ENCODE data around the gene KIF13A. TPM values are rescaled to one million over a fixed set of nuclear protein-coding genes. Genes with fewer than 3 reads are reported as not detected.

KIF13A gene
- total RNA-seq, 1 donor from 2014 or later = 34.4 TPM

GRCh38 chr6:17998003-17998402 lies 10.6 kb upstream of the KIF13A start:
- Mint-ChIP-seq H3K27ac (ENCODE audit: unreplicated experiment) (no peak overlapping the region), H3K9me3 (peaks cover 2% of the 10 kb centered on the region), H3K4me1 (no peaks in the 10 kb centered on the region), H3K27me3 (ENCODE audit: low read depth) (no peaks in the 10 kb centered on the region), H3K4me3 (no peak overlapping the region), H3K36me3 (ENCODE audit: low read depth) (no peaks in the 10 kb centered on the region)
- DNase-seq (ENCODE audit: low read depth, low spot score) = no peak
- TF ChIP-seq CTCF (conservative IDR thresholded peaks at IDR 0.05) = no peak

GRCh38 chr6:17995414-17995813 lies 8.0 kb upstream of the KIF13A start:
- no peak overlapping the region for H3K27ac Mint-ChIP-seq (ENCODE audit: unreplicated experiment)
- H3K4me1 Mint-ChIP-seq = no peaks in the 10 kb centered on the region
- no peak overlapping the region for H3K4me3 Mint-ChIP-seq
- H3K27me3 Mint-ChIP-seq (ENCODE audit: low read depth) = no peaks in the 10 kb centered on the region
- no peak for TF ChIP-seq CTCF (conservative IDR thresholded peaks at IDR 0.05)
- H3K36me3 Mint-ChIP-seq (ENCODE audit: low read depth) = no peaks in the 10 kb centered on the region
- peaks cover 2% of the 10 kb centered on the region for H3K9me3 Mint-ChIP-seq
- DNase-seq (ENCODE audit: low read depth, low spot score) = no peak

DNA sequence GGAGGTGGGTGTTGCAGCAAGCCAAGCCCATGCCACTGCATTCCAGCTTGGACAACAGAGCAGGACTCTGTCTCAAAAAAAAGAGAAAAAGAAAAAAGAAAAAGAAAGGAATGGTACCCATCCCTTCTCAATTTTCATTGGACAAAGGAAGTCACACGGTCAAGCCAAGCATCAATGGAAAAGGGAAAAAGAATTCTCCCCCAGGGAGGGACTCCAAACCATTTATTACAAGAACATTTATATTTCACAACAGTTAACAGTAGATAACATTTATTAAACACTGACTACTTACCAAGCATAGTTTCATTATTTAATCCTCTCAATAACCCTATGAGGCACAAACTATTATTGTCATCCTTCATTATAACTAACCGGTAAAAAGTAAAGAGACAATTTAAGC lies 6.6 kb upstream of the KIF13A start:
- H3K27ac Mint-ChIP-seq (ENCODE audit: unreplicated experiment) = no peak overlapping the region
- DNase-seq (ENCODE audit: low read depth, low spot score) = no peak
- TF ChIP-seq CTCF (conservative IDR thresholded peaks at IDR 0.05) = no peak
- H3K9me3 Mint-ChIP-seq = peaks cover 2% of the 10 kb centered on the region
- H3K36me3 Mint-ChIP-seq (ENCODE audit: low read depth) = no peaks in the 10 kb centered on the region
- no peak overlapping the region for H3K4me3 Mint-ChIP-seq
- H3K27me3 Mint-ChIP-seq (ENCODE audit: low read depth) = no peaks in the 10 kb centered on the region
- H3K4me1 Mint-ChIP-seq = no peaks in the 10 kb centered on the region

- no peaks in the 10 kb centered on the region for H3K36me3 Mint-ChIP-seq (ENCODE audit: low read depth)
- H3K9me3 Mint-ChIP-seq = no peaks in the 10 kb centered on the region
- peaks cover 32% of the 10 kb centered on the region for H3K4me1 Mint-ChIP-seq
- peaks cover 2% of the 10 kb centered on the region for H3K27me3 Mint-ChIP-seq (ENCODE audit: low read depth)
- no peak for DNase-seq (ENCODE audit: low read depth, low spot score)
- TF ChIP-seq CTCF (conservative IDR thresholded peaks at IDR 0.05) = no peak
- peak overlapping the region; percentile 99 for H3K4me3 Mint-ChIP-seq
- peak overlapping the region; percentile 99 for H3K27ac Mint-ChIP-seq (ENCODE audit: unreplicated experiment)
Observed at GRCh38 chr6:17988422-17988944, 1.0 kb upstream of the KIF13A start.

DNA sequence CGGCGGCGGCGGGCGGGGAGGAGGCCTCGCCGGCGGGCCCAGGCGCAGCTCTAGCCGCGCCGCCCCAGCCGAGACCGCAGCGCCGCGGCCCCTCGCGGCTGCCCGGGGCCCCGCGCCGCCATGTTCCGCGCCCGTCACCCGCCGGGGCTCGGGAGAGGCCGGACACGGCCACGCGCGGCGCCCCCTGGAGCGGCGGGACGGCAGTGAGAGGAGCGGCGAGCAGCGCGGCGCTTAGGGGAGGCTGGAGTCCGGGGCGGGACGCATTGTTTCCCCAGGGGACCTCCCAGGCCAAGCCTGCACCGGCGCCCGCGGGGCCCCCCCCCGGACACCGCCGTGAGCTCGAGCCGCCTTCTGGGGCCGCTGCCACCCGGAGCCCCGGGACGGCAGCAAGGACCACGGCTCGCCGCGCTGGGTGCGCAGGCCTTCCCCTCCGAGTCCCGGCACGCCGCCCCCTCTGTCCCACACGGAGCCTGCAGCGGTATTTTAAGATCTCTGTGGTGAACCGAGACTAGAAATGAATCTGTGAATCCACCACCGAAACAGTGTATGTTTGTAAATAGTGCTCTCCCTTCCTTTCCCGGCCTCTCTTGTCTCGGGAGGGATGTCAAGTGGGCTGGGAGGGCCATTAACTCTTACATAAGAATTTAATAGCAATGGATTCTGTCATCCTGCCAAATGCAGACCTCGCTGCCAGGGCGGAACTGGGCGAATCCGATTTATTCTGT lies 424 bp upstream of the KIF13A start:
- Mint-ChIP-seq H3K27ac (ENCODE audit: unreplicated experiment) (peak overlapping the region; percentile 99), H3K4me3 (peak overlapping the region; percentile 99), H3K27me3 (ENCODE audit: low read depth) (peaks cover 2% of the 10 kb centered on the region), H3K9me3 (no peaks in the 10 kb centered on the region), H3K4me1 (peaks cover 32% of the 10 kb centered on the region), H3K36me3 (ENCODE audit: low read depth) (no peaks in the 10 kb centered on the region)
- DNase-seq (ENCODE audit: low read depth, low spot score) = peak; percentile 50
- peak; percentile 46 for TF ChIP-seq CTCF (conservative IDR thresholded peaks at IDR 0.05)

Measured in neural crest cell (in vitro differentiated cells).